Activated gamma-delta T cell treated with Interleukin-2 at 50 U/mL for 16 hours (primary cell): Measurements from ENCODE around the gene HOXA1.

Source experiments
- DNase-seq: peaks from one replicate; pipeline ENCODE4 v3.0.0-alpha.2; 2020

The HOXA1 gene

DNA sequence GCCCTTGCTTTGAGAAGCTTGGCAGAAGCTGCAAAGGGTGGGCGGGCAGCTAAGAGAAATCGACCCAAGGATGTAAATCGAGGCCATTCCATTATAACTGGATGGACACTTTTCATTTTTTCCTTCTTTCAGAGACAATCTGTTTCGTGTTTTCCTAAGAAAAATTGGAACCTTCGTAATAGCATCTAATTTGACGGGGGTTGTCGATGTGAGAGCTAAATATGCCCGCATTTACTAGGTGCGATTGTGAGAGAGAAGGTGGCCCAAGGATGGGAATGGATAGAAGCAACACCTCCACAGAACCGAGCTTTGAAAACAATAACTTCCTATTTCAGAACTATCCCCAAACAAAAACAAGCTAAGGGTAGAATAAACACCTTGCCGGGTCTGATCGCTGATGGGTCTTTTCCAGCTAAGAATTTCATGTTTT is 35.6 kb upstream of the HOXA1 start:
- DNase-seq = no peak

DNA sequence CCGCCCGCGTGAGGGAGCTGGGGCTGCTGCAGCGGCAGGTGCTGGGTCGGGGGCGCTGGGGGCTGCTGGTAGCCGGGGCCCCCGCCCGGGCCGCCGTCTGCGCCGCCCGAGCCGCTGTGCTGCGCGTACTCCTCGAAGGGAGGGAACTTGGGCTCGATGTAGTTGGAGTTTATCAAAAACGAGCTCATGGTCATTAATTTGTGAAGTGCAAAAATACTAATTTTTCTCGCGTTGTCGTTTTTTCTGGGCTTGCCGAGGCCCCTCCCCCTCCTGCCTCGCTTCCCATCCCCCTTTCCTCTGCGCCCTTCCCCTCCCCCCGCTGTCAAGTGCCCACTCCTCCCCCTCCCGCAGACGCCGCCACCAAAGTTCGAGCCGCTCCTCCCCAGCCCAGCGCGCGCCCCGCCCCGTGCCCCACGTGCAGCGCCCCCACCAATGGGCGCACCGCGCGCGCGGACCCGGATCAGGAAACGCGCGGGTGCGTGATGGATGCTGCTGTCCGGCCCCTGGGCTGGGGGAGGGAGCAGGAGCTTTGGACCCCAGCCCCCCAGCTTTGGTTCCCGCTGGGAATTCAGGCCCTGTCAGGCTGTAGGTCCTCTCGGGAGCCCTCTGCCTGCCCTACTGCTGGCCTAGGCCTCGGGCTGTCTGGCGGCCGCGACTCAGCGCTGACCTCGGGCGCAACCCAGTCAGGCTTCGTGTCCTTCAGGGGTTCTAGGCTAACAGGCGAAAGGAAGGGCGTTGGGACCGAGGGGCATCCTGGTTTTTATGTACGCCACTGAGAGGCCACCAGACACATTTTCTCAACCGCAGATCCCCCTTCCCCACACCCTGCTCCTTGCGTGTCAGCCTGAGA is 35.0 kb upstream of the HOXA1 start, which contains the start of gene HOXA4:
Gene HOXA4 (minus strand): TSS at position 218 of the 850 bp plus-strand sequence. CDS start 24 bp downstream, at position 194.
- DNase-seq = peak; percentile 69

DNA sequence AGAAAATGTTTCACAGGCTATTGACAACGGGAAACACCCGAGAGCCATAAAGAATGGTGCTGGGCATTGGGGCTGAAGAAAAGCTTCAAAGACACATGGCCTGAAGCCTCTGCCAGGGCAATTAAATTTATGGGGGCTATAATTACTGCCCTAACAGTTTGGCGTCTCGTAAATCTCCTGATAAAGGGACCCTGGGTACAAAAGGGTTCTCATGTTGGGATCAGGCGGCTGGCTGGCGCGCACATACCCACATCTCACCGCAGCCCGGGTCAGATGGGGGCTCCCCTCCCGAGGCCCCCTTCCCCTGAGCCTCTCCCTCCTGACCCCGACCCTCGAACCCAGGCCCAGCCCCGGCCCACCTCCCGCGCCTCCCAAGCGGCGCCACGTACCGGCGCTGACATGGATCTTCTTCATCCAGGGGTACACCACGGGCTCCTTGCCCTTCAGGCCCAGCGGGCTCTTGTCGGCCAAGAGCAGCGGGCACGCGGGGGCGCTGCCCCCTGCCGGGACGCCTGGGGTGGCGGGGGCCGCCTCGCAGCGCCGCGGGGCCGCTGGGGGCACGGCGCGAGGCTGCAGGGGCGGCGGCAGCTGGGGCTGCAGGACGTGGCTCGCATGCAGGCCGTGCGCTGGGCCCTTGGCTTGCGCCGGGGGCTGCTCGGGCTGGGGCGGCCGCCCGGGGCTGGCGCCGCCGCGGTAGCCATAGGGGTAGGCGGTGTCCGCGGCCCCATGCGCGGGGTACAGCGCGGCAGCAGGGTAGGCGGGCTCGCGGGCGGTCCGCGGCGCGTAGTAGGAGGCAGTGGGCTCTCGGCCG is 34.1 kb upstream of the HOXA1 start:
- no peak for DNase-seq

DNA sequence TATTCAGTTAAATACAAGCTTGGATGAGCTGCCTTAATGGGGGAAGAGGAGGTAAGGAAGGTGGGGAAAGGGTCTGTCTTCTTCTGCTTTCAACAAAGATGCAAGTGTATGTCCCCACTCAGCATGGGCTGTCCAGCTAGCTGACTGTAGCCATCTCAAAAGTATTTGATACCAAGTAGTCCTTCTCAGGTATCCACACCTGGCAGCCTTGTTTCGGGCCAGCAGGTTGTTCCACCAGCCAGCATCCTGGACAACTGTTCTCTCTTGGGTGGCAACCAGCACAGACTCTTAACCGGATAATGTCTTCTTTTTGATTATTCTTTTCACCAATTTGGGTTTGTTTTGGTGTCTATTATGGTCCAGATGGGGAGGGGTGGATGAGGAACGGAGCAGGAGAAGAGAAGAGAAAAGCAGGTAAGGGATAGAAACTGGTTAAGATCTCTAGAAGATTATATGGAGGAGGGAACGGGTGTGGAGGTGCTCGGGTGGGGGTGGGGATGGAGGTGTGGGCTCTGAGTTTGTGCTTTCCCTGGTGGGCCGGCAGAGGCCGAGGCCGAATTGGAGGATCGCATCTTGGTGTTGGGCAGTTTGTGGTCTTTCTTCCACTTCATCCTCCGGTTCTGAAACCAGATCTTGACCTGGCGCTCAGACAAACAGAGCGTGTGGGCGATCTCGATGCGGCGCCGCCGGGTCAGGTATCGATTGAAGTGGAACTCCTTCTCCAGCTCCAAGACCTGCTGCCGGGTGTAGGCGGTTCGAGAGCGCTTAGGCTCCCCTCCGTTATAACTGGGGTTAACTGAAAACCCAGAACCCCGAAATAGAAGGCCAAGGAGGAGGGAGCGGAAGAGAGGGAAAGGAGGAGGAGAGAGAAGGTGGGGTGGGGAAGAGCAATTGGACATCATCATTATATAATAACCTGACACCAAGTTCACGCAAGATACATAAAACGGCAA is 33.3 kb upstream of the HOXA1 start:
- no peak for DNase-seq

DNA sequence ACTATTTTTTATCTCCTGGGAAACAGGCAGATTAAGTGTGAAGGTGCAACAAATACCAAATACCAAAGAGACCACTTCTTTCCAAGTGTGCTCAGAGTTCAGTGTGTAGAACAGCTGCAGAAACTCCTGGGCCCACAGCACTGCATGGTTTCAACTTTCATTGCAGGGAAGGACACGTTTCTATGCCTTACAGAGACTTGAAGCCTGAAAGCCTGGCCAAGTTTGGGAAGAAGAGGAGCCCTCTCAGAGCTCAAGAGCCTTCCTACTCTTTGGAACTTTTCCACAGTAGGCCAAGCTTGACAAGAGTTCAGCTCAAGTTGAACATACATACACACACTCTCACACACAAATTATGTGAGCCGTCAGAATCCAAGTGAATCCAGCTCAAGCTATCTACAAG is 32.2 kb upstream of the HOXA1 start:
- no peak for DNase-seq

DNA sequence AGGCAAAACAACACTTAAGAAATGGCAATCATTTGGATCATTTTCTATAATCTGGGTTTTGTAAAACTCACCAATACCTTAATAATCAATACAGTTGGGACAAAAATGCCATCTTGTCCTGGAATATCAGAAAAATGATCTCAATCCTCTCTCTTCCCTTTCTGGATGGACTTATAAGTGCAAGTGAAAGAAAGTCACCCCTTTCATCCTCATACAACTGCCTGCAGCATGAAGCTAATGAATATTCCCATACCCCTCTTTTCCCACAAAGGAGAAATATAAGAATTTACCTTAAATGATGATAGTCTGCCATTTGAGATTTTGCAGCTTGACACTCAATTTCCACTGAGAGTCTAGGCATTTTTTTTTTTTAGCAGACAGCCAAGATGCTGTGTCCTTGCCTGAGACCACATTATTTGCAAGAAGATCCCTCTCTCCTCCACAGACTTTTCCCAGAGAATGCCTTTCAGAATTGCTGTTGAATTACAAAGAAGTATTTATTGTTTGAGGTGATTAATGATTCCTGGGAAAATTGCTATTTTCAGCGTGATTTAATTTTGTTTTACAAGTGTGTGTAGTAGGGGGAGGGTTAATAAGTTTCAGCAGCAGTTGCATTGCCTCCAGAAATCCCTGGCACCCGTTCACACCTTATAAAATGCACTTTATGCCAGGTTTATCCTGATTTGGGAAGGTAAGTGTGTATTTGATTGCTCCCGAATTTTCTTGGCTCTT is 31.0 kb upstream of the HOXA1 start:
- DNase-seq = no peak

DNA sequence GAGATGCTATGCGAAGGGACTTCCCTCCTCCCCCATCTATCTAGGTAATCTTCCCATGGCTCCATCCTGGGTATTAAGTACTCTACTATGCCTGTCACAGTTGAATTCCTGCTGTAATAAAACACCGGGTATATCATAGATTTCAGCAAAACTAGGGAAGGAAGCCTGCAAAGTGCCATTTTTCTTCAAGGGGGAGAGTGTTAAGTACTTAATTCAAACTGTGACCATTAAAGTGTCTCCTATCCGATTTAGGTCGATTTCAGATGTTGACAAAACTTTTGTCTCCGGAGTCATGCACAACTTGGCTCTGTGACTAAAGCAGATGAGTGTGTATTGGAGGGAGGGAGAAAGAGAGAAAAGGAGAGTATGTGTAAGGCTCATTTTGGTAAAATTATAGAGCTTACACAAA is 30.2 kb upstream of the HOXA1 start:
- DNase-seq = no peak

DNA sequence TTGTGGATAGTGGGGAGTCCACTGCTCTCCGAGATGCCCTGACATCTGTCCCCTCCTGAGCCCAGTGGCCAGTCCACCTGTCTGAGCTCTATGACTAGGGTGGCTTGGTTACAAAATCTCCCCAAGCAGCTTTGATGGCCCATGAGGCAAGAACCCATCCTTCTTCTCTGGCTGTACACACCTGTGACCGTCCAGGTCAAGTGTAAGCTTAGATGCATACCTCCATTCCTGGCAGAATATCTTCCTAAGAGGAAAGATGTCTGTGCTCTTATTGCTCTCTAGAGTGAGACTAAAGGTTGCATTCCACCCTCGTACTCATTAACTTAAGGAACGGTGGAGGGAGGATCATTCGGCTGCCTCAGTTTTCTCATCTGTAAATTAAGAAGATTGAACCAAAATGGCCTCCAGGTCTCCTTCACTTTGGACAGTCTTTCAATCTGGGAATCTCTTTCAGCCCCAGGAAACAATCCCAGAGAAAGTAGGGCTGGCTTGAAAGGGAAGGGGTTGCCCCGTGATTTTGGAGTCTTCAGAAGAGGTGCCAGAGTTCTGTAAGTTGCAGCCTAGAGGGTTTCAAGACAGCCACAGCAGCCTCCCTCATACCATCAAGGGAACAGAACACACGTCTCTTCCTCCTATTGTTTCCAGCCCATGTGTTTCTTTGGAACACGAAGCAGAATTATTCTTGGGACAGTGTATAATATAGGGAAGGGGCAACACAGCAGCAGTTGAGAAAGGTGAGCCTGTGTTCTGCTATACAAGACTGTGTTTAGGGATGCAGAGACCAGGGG is 29.3 kb upstream of the HOXA1 start:
- DNase-seq = no peak

DNA sequence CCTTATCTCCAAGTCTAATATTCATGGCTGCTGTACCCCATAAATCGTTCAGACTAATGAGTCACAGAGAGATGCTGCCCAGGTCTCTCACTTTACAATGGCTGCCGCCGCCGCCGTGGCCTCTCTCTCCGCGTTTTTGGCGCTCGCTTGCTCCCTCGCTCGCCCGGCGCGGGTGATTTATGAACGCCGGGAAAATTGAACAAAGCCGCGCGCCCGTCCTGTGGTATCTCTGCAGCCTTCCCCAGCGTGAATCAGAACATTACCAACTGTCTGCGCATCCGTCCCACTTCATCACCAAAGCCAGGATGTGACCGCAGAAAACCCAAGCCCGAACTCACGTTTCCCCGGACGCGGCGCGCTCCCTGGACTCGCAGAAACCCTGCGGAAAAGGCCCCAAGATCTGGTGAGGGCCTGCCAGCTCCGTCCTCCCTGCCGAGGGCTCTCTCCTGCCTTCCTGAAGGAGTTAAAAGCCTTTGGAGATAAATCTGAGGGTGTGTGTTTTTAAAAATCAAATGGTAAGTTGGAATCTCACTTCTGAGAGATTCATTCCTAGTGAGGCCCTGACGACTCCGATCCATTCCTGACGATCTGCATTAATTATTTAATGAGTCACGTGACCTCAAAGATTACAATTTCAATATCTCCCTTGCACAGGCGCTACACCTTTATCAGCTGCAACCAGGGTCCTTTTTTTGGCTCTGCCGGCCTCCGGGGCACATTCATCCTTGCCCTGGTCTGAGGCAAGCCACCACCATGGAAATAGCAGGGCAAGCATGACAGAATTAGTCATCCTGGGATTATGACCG is 28.5 kb upstream of the HOXA1 start:
- no peak for DNase-seq

DNA sequence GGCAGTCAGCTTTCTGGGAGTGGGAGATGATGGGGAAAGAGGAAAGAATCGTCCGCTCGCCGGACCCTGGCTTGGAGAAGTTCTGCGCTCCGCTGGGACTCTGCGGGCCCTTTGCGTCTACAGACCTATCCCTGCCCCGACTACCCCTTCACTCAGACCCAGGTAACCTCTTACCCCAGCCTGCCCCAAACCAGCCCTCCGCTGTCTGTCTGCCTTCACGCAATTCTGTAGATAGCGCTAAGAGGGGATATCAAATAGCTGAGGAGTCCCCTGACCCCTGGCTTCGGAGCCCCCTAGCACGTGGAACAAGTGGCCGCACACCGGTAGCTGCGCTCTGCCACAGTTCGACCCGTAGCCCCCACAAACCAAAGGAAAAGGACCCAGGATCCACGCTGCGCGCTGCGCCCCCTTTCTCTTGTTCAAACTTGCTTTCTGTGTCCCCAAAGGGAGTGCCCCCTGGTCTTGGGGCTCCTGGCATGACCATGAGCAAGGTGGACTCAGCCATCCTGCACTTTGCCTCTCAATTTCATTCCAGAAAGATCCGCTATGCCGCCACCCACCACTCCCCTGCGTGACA is 27.8 kb upstream of the HOXA1 start:
- no peak for DNase-seq

DNA sequence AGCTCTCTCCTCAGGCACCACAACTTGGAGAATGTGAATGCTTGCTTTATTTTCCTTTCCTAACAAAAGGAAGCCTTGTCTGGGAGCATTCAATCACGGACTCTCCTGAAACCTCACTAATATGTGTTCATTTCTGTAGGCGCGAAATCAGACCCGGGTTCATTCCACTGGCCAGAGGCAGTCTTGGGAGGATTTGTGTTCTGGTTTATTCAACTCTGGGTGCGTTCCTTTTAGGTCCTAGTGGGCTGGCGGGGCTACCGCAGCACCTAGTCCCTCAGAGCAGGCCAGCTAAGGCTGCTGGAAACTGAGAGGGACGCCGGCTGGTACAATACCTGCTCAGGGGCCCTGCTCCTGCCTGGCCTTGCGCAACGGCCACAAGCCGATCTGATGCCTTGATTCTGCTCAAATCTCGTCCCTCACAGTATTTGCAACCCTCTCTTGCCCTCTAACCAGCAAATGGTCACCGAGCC is 27.2 kb upstream of the HOXA1 start:
- DNase-seq = no peak

DNA sequence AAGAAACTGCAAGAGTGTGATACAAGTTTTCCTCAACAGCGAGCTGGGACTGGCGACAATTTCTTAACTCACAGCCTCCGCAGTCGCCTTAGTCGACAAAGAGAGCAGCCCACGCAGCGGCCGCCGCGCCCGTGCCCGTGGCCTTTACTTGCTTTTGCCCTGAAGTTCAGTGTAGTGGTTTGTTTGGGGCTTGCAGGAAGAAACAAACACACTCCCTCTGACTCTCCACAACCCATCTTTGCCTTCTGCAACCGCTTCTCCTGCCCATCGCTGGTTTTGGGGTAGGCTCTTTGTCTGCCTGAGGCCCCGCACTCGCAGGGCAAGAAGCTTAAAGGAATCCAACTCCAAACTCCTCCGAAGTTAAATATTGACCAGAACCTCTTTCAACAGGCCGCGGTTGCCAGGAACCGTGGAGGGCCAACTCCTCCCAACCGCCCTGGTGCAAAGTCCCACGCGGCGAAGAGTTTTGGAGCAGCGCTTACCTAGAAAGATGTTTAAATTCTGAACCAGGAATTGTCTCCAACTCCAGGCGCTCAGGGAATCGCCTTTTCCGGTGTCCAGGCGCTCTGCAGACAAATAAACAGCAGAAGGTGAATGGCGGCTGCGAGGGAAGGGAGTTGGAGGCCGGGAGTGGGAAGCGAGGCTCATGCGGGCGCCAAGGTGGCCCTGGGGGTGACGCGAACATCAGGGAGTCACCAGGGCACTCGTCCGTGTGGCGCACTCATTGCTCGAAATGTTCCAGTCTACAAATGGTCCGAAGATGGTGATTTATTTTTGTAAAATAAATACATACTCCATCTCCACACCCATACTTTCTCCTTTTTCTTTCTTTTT is 26.5 kb upstream of the HOXA1 start:
- DNase-seq = no peak

DNA sequence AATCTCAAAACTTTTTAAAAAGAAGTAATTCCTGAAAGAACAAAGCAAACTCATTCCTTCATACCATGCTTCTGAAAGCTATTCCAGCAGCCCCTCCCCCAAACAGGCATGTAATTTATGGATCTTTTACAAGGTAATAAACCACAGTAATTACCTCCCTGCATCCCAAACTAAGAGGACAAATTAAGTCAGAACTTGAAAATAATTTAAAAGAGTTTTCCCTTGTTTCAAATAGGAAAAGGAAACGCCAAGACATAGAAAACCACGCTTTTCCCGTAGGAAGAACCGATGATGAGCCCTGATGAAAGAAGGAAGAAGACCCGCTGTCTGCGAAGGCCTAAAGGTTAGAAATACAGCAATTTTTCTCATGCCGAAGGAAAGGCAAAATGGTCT is 25.9 kb upstream of the HOXA1 start:
- no peak for DNase-seq

DNA sequence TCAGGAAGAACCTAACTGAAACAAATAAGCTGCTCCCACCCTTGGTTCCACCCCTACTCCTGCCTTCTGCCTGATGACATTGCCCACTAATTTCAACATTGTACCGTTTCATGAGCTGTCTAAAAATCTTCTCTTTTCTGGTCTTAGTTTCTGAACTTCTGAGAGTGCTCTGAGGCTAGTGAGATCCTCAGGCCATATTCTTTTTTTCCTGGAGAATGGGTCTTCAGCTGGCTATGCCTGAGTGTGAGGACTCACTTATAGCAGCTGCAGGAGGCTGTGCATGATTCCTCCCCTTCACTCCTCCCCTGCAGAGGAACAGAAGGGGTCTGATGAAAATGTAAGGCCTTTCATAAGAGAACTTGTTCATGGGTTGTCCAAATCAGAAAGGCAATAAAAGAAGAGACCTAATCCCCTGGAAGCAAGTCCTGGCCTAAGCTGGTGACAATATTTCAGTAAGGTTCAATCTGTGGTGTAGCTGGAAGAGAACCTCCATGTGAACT is 23.7 kb upstream of the HOXA1 start:
- DNase-seq = no peak

DNA sequence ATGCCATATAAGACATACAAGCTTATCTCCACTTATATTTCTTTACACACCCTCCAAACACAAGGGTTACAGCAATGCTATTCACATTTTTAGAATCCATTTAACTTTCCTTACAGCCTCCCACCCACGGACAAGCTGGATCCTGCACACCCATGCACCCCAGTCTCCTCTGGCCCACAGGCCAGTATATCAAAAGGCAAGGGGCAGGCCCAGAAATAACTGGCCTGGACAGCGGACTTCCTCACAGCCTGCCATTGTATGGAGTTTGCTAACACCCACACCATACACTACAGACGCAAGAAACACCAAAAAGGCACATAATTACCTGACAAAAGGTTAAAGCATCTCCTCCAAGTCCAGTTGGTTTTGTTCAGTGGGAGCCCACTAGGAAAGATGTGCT is 22.8 kb upstream of the HOXA1 start:
- DNase-seq = no peak

DNA sequence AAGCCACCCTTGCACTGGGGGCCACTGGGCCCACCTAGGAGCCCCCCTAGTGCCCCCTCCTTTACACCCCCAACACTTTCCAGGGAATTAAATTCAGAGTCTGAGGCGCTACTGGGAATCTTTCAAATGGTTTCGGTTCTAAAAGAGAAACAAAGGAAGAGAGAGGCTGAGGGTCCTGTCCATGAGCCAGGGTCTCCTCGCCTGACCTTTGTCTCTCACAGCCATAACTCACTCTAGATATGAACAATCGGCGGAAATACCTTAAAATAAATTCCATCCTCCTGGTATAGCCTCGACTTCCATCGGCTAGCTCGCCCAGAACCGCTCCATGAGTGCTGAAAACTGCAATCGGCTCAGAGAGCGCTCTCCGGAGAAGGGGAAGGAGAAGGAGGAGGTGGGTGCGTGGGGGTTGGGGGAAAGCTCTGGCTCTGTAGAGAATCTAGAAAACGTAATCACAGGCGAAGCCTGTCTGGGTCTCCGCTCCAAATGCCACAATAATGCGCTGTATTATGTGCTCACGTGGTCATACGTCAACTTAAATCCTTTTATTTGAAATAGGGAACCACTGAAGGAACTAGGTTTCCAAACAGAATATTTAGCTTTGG is 22.2 kb upstream of the HOXA1 start:
- no peak for DNase-seq

DNA sequence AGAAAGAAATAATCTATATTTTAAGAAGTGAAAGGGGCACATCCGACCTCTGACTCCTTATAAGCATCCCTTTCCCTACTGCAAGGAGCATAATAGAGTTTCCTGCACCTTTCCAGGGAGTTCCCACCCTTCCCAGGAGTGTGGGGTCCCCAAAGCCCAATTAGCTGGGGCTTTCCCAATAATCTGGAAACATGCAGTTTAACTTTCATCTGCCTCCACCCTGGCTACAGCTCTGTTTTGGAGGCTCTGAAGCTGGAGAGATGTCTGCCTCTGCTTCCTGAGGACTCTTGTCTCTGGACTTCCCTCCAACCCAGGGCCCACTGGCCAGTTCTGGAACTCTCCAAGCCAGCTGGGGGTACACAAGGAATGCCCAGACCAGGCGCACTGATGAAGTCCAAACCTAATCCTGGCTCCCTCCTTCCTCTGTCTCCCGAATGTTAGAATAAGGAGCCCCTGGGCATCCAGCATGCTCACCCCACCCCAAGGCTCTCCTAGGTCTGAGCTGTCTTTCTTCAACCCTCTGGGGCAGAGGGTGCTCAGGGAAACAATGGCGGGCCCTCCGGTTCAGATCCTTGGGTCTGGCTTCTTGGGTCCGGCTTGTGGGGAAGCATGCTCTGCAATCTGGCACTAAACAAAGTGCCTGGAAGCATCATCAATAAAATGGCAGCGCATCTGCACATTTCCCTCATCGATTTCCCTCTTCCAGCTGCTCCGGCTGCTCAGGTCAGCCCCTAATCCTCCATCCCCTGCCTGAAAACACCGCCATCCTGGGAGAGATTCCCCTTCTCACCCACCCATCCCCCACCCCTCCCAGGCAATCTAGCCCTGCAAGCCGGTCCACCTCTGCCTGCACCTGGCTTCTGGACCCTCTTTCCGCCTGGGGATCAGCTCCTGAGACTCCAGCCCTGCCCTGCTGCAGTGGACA is 21.4 kb upstream of the HOXA1 start:
- DNase-seq = no peak
